NCI-H446 (cell line): ENCODE measurements around the gene CD276.
"Not testable (repeated sequence)": the region's sequence is repeated elsewhere in the genome, so short reads cannot be mapped to it uniquely, and the experiment has no call there.

ENCODE experiments used
- DNase-seq, 2 experiments: peaks; one replicate each; lab custom pipeline; 2025; lab: John Stamatoyannopoulos, UW

Gene CD276

GRCh38 chr15:73683777-73684580 is at the start of gene CD276:
CD276 (plus strand) TSS chr15:73684383; CDS start chr15:73699640, 15,257 bp downstream.
- peak in 1 of 2 experiments; percentile 36 for DNase-seq

DNA sequence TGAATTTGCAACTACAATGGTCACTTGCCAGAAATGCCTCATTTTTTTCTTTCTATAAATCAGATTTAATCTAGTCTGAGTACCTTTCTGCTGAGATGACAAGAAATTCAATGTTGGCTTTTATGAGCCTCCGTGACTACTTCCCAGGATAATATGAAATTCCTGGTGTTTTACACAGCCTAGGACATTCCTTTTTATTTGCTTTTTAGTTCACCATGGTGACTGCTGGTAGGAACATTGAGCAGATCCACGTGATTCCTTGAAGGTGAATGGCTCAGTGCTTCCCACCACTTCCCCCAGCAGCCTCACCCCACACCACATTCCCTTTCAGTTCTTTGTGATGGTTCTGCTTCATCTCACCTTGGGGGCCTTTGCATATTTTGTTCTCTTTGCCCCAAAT is 46.7 kb upstream of the CD276 start:
- DNase-seq, result no peak

DNA sequence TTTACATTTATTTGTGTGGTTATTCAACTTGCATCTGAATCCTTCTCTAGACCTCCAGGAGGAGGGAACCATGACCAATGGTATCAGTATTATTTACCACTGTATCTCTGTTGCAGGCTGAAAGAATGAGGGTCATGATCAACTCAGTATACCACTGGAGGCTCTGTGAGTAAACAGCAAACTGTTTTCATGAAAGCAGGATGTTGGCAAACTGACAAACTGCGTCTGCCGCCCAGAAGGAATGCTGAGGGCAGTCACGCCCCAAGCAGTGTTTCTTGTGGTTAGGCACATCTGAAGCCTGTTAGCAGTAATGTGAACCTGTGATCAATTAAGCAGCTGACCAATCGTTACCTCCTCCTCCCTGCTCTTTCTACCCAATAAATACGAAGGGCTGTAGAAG is 44.7 kb upstream of the CD276 start:
- not testable (repeated sequence) for DNase-seq

DNA sequence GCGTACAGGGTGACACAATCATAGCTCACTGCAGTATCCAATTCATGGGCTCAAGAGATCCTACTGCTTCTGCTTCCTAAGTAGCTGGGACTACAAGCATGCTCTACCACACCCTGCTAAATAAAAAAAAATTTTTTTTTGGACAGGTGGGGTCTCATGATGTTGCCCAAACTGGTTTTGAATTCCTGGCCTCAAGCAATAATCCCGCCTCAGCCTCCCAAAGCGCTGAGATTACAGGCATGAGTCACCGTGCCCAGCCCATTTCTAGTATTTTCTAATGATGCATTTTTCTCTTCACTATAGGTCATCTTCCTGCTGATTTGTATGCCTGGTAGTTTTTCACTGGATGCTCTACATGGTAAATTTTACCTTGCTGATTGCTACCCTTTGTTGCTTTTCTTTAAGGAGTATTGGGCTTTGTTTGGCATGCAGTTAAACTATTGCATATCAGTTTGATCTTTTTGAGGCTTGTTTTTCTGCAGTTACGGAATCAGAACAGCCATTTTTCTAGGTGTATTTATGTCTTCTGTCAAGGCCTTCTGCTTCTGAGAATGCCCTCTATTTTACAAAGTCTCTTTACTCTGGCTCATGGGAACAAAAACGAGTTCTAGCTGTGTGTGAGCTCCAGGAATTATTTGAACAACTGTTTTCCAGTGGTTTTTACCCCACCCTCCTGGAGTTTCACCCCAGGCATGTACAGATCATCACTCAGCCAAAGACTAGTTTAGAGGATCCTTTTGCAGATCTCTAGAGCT is 36.7 kb upstream of the CD276 start:
- no peak for DNase-seq

DNA sequence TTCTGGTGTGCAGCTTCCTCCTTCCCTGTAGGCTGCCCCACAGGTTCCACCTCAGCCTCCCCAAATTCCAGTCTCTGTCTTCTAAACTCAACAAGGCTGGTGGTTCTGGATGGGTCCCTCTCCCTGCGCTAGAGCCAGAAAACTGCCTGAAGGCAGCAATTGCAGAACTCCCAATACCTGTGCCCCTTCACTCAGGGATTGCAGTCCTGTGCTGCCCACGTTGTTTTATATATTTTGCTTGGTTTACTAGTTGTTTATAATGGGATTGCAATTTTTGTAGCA is 36.2 kb upstream of the CD276 start:
- no peak for DNase-seq

DNA sequence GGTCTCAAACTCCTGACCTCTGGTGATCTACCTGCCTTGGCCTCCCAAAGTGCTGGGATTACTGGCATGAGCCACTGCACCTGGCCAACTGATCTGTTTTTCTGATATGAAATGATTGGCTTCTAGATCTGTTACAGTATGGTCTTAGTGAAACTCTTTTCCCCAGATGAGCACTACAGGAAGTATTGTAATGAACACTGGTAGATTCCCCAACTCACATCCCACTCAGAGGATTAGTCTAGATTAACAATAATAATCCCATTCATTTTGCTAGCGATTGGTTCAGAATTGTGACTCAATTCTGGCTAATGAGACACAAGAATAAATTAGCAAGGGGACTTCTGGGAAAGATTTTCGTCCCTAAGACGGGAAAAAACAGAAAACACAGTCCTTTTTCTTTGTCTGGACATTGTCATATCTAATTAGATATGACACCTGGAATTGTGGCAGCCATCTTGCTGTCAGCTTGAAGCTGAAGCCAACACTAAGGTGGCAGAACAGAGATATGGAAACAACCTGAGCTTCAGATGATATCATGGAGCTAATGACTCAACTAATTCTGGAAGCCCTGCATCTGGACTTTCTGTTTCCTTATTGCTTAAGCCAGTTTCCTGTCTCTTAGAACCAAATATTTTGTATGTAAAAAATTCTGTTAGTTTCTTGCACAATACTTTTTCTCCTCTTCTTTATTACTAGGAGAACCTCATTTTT is 33.6 kb upstream of the CD276 start:
- no peak for DNase-seq

DNA sequence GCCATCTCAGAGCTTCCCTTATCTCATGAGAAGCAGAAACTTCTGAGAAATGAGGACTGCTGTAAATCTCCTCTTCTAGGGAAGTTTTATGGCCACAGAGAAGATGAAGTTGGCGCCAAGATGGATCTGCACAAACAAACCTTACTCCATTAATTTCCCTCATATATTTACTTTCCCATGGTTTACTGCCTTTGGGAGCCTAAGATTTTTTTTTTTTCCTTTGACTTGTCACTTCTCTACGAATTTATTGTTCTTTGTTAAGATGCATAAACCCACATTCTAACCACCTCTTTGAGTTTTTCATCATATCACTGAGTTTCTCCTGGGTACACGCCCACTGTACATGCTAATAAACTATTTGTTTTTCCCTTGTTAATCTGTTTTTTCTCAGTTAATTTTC is 29.5 kb upstream of the CD276 start:
- no peak for DNase-seq

DNA sequence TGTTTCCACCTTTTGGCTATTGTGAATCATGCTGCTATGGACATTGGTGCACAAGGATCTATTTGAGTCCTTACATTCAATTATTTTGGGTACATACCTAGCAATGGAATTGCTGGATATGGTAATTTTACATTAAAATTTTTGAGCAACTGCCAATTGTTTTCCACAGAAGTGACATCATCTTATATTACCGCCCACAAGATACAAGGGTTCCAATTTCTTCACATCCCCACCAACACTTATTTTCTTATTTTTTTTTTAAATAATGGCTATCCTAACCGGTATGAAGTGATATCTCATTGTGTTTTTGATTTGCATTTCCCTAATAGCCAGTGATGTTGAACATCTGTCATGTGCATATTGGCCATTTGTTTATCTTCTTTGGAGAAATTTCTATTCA is 28.5 kb upstream of the CD276 start:
- no peak for DNase-seq

GRCh38 chr15:73658645-73659044 is 25.5 kb upstream of the CD276 start:
- no peak for DNase-seq

GRCh38 chr15:73660455-73660854 is 23.7 kb upstream of the CD276 start:
- no peak for DNase-seq

DNA sequence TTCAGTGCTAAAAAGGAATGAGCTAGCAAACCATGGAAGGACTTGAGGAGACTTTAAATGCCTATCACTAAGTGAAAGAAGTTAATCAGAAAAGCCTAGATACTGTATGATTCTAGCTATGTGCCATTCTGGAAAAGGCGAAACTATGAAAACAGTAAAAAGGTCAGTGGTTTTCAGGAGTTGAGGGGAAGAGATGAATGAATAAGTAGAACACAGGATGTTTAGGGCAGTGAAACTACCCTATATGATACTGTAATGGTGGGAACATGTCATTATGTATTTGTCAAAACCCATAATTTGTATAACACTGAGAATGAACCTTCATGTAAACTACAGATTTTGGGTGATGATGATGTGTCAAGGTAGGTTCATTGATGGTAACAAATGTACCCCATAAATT is 9.6 kb upstream of the CD276 start:
- DNase-seq, result no peak

- peak in 1 of 2 experiments; percentile 61 for DNase-seq
These were observed 7.0 kb upstream of the CD276 start for GRCh38 chr15:73677146-73677607.

DNA sequence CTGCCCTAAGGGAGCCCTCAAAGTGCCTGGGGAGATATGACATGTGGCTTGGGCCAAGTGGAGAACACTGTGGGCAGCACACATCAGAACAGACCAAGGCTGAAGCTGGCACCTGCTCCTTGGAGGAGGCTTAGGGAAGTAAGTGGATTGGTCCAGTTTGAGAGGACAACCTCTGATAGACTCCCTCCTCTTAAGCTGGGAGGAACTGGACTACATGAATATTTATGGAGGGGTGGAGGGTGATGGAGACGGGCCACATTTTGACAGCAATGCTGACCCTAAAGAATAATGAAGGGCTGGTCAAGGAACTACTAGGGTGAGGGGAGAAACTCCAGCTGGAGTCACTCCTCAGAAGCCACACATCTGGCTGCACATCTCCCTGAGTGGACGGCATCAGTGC is 6.5 kb upstream of the CD276 start:
- no peak for DNase-seq

- DNase-seq, result no peak
These were observed 5.7 kb upstream of the CD276 start for GRCh38 chr15:73678498-73678897.

DNA sequence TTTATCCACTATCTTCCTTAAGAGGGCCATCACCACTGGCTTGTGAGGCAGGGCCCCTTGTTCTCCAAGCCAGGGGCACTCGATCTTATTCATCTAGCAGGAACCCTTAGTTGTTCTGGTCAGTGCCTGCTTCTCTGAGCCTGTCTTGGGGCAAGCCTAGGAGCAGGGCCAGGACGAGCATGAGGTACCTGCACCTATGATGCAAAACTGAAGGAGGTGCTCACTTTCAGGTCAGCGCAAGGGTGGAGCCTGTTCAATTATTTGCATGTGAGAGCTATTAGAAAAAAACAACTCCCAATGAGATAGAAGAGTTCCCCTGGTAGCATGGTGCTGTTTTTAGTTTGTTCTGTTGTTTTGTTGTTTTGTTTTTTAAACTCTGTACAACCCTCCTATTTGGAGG is 5.0 kb upstream of the CD276 start:
- no peak for DNase-seq

DNA sequence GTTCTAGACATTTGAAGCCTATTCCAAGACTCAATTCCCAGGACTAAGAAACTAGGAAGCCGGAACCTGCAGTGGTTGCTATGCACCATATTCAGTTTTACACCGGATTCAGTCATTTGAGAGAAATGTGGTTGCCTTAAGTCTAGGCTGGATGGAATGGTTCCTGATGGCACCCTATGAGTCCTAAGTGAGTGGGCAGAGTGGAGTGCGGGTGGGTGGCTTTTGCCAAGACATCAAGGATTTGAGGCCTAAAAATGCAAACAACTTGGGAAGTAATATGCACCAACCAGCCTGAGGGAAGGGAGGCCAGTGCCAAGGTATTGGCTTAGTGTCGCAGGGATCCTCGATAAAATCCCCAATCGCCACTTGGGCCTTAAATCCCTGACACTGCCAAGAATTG is 4.2 kb upstream of the CD276 start:
- no peak for DNase-seq

DNA sequence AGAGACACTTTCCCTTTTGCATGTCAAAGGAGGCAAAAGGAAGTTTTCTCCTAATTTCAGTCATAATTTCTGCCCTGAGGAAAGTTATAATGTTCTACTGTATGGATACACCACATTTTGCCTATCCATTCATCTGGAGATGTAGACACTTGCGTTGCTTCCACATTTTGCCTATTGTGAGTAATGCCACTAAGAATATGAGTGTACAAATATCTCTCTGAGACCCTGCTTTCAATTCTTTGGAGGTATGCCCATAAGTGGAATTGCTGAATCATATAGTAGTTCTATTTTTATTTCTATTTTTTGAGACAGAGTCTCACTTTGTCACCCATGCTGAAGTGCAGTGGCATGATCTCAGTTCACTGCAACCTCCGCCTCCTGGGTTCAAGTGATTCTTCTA is 3.6 kb upstream of the CD276 start:
- DNase-seq, result no peak

- no peak for DNase-seq
These were observed 3.1 kb upstream of the CD276 start for GRCh38 chr15:73681063-73681462.

DNA sequence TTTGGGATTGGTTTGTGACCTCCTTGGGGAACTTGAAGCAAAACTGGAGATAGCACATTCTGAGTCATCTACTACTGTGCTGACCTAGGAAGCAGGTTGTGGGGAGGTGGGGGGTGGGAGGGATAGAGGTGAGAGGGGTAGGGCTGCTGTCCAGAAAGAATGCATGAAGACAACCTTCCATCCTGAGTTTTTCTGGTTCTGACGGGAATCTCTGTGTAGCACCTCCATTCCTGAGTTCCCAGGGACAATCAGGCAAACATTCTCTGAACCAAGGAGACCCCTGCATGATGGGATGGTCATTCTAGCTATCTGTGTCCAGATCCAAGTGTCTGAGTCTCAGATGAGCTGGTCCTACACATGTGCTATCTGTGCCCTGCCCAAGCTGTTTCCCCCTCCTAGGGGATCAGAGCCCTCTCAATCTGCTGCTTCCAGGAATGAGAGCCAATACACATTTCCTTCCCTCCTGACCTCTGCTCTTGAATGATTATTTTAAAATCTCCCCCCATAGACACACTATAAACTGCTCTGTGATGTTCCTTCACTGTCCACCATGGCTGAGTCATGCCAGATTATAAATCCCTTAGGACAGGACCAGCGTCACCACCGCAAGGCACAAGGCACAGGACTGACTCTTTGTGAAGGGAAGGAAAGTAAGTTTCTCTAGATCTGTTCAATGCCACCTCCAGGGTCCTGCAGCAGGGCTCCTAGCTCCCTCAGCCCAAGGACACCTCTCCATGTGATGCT is 2.2 kb upstream of the CD276 start:
- no peak for DNase-seq

GRCh38 chr15:73682600-73683090 is 1.5 kb upstream of the CD276 start:
- no peak for DNase-seq

DNA sequence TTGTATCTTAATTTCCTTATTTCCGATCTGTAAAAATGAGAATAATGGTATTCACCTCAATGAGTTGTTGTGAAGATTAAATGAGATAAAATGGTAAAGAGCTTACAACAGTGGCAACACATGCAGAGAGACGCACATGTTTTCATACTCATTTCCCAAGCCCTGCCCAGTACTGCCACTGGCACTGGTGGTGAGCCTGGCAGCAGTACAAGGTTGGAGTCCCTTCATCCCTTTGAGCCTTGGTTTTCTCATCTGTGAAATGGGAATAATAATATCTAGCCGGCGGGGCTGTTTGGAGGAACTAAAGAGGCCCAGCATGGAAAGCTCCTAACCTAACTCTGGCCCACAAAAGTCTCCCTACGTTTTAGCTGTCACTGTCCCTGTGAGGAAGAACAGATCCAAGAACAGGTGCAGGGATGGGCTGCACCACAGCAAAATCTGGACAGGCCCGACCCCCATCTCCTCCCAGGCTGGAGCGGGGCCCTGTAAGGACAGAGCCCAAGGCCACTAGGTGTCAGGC is 866 bp upstream of the CD276 start:
- DNase-seq, result no peak
